ENCODE data around the gene PITPNM2.

Gene PITPNM2

GRCh38 chr12:123163227-123163626, 12.3 kb upstream of the PITPNM2 start:
- H3K4me3 ChIP-seq (replicated peaks; ENCODE audit: insufficient read depth, low read length), result no peak overlapping the region
- no peak for TF ChIP-seq POLR2AphosphoS5 (IDR thresholded peaks at IDR 0.05; ENCODE audit: low read depth)
- no peak for TF ChIP-seq SPI1 (IDR thresholded peaks at IDR 0.05; ENCODE audit: borderline replicate concordance, low read depth)
- TF ChIP-seq, protein P1, sequence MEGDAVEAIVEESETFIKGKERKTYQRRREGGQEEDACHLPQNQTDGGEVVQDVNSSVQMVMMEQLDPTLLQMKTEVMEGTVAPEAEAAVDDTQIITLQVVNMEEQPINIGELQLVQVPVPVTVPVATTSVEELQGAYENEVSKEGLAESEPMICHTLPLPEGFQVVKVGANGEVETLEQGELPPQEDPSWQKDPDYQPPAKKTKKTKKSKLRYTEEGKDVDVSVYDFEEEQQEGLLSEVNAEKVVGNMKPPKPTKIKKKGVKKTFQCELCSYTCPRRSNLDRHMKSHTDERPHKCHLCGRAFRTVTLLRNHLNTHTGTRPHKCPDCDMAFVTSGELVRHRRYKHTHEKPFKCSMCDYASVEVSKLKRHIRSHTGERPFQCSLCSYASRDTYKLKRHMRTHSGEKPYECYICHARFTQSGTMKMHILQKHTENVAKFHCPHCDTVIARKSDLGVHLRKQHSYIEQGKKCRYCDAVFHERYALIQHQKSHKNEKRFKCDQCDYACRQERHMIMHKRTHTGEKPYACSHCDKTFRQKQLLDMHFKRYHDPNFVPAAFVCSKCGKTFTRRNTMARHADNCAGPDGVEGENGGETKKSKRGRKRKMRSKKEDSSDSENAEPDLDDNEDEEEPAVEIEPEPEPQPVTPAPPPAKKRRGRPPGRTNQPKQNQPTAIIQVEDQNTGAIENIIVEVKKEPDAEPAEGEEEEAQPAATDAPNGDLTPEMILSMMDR (IDR thresholded peaks at IDR 0.05; ENCODE audit: insufficient read depth, low read length), result no peak
- TF ChIP-seq, protein P2, sequence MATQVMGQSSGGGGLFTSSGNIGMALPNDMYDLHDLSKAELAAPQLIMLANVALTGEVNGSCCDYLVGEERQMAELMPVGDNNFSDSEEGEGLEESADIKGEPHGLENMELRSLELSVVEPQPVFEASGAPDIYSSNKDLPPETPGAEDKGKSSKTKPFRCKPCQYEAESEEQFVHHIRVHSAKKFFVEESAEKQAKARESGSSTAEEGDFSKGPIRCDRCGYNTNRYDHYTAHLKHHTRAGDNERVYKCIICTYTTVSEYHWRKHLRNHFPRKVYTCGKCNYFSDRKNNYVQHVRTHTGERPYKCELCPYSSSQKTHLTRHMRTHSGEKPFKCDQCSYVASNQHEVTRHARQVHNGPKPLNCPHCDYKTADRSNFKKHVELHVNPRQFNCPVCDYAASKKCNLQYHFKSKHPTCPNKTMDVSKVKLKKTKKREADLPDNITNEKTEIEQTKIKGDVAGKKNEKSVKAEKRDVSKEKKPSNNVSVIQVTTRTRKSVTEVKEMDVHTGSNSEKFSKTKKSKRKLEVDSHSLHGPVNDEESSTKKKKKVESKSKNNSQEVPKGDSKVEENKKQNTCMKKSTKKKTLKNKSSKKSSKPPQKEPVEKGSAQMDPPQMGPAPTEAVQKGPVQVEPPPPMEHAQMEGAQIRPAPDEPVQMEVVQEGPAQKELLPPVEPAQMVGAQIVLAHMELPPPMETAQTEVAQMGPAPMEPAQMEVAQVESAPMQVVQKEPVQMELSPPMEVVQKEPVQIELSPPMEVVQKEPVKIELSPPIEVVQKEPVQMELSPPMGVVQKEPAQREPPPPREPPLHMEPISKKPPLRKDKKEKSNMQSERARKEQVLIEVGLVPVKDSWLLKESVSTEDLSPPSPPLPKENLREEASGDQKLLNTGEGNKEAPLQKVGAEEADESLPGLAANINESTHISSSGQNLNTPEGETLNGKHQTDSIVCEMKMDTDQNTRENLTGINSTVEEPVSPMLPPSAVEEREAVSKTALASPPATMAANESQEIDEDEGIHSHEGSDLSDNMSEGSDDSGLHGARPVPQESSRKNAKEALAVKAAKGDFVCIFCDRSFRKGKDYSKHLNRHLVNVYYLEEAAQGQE (IDR thresholded peaks at IDR 0.05; ENCODE audit: insufficient replicate concordance, low read depth), result no peak
- TF ChIP-seq GABPA (IDR thresholded peaks at IDR 0.05; ENCODE audit: low read depth), result no peak
- H3K27ac ChIP-seq (replicated peaks), result no peak overlapping the region
- H3K27me3 ChIP-seq (ENCODE audit: insufficient read depth, poor library complexity, severe bottlenecking), result no peaks in the 10 kb centered on the region
- no peak for DNase-seq (ENCODE audit: low read depth in 1 of 2, low spot score in 1 of 2)

GRCh38 chr12:123160801-123161487, 10.1 kb upstream of the PITPNM2 start:
- Histone ChIP-seq H3K4me3 (replicated peaks; ENCODE audit: insufficient read depth, low read length) (no peak overlapping the region), H3K27me3 (ENCODE audit: insufficient read depth, poor library complexity, severe bottlenecking) (no peaks in the 10 kb centered on the region), H3K27ac (replicated peaks) (no peak overlapping the region)
- TF ChIP-seq, protein P2 (IDR thresholded peaks at IDR 0.05; ENCODE audit: insufficient replicate concordance, low read depth), result no peak
- TF ChIP-seq GABPA (IDR thresholded peaks at IDR 0.05; ENCODE audit: low read depth), result no peak
- no peak for TF ChIP-seq POLR2AphosphoS5 (IDR thresholded peaks at IDR 0.05; ENCODE audit: low read depth)
- TF ChIP-seq SPI1 (IDR thresholded peaks at IDR 0.05; ENCODE audit: borderline replicate concordance, low read depth), result no peak
- TF ChIP-seq, protein P1 (IDR thresholded peaks at IDR 0.05; ENCODE audit: insufficient read depth, low read length), result no peak
- no peak for DNase-seq (ENCODE audit: low read depth in 1 of 2, low spot score in 1 of 2)

DNA sequence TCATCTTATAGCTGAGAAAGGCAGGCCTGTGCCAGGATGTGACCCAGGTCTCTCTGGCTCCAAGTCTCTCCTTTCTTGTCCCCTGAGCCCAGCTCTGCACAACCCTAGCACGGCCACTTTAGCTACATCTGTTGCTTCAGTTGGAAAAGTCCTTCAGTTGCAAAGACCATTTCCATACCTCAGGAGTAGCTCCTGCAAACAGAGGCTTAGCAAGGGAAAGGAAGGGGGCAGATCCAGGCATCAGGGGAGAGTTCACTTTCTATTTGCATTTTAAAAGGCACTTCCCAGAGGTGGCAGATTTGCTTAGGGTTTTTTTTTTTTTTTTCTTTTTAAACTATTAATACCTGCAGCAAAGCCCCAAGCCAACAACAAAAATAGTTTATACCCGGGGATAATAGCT, 3.0 kb upstream of the PITPNM2 start:
- H3K27ac ChIP-seq (replicated peaks), result no peak overlapping the region

More for the DNA sequence above, 3.0 kb upstream of the PITPNM2 start:
- Histone ChIP-seq H3K4me3 (replicated peaks; ENCODE audit: insufficient read depth, low read length) (no peak overlapping the region), H3K27me3 (ENCODE audit: insufficient read depth, poor library complexity, severe bottlenecking) (peaks cover 4% of the 10 kb centered on the region)
- TF ChIP-seq SPI1 (IDR thresholded peaks at IDR 0.05; ENCODE audit: borderline replicate concordance, low read depth) (no peak), GABPA (IDR thresholded peaks at IDR 0.05; ENCODE audit: low read depth) (no peak), POLR2AphosphoS5 (IDR thresholded peaks at IDR 0.05; ENCODE audit: low read depth) (no peak)
- TF ChIP-seq, protein P1 (IDR thresholded peaks at IDR 0.05; ENCODE audit: insufficient read depth, low read length), result no peak
- TF ChIP-seq, protein P2 (IDR thresholded peaks at IDR 0.05; ENCODE audit: insufficient replicate concordance, low read depth), result no peak
- no peak for DNase-seq (ENCODE audit: low read depth in 1 of 2, low spot score in 1 of 2)
